Raji (cell line): ENCODE data around the gene MYH8.

Experiments
- POLR2A ChIP-seq: IDR thresholded peaks from 2 replicates; pipeline ENCODE4 v1.6.1; 2011; ENCODE audit warnings: low read depth, low read length, control low read depth; ENCODE audit not compliant: insufficient read depth

Gene MYH8

GRCh38 chr17:10421900-10422542 lies at the start of gene MYH8:
TSS of gene MYH8 (minus strand) at chr17:10421950. CDS start at chr17:10420227, 1,723 bp downstream.
- no peak for TF ChIP-seq POLR2A

GRCh38 chr17:10469459-10469858 lies 47.7 kb upstream of the MYH8 start, which contains the start of gene MYH4:
TSS of gene MYH4 (minus strand) at chr17:10469559. CDS start at chr17:10466745, 2,814 bp downstream.
- no peak for TF ChIP-seq POLR2A

- no peak for TF ChIP-seq POLR2A
These were observed 41.7 kb upstream of the MYH8 start for GRCh38 chr17:10463402-10463801.

GRCh38 chr17:10460062-10460461 lies 38.3 kb upstream of the MYH8 start:
- TF ChIP-seq POLR2A, result no peak

GRCh38 chr17:10458701-10459100 lies 37.0 kb upstream of the MYH8 start:
- no peak for TF ChIP-seq POLR2A

GRCh38 chr17:10457952-10458351 lies 36.2 kb upstream of the MYH8 start:
- TF ChIP-seq POLR2A, result no peak

- no peak for TF ChIP-seq POLR2A
These were observed 25.5 kb upstream of the MYH8 start for GRCh38 chr17:10447026-10447931.

- no peak for TF ChIP-seq POLR2A
These were observed 18.1 kb upstream of the MYH8 start for GRCh38 chr17:10439816-10440215.

- TF ChIP-seq POLR2A, result no peak
These were observed 13.3 kb upstream of the MYH8 start for GRCh38 chr17:10435096-10435495.

GRCh38 chr17:10429421-10430045 lies 7.8 kb upstream of the MYH8 start:
- TF ChIP-seq POLR2A, result no peak

GRCh38 chr17:10428781-10429180 lies 7.0 kb upstream of the MYH8 start:
- TF ChIP-seq POLR2A, result no peak

GRCh38 chr17:10421211-10421610 lies 539 bp downstream of the MYH8 start:
- TF ChIP-seq POLR2A, result no peak

GRCh38 chr17:10420811-10421210 lies 939 bp downstream of the MYH8 start:
- no peak for TF ChIP-seq POLR2A

- no peak for TF ChIP-seq POLR2A
These were observed 4.3 kb downstream of the MYH8 start for GRCh38 chr17:10417431-10417830.

GRCh38 chr17:10415161-10415560 lies 6.6 kb downstream of the MYH8 start:
- no peak for TF ChIP-seq POLR2A

GRCh38 chr17:10403589-10403988 lies 18.2 kb downstream of the MYH8 start:
- TF ChIP-seq POLR2A, result no peak
